SK-N-SH treated with all-trans-retinoic acid at 6 μM for 48 hours (cell line): ENCODE data around the gene C11orf68.
A peak's percentile ranks its signal among the peaks of the same experiment; 100 is the strongest.

ENCODE experiments used
- ATAC-seq: fragments of 200-7000 bp; cut with Tn5 transposase; 3 replicates; pipeline ENCODE4 v1.9.1; 2020; ENCODE audit warnings: mild to moderate bottlenecking, moderate library complexity
- ARNTL ChIP-seq: fragments of 450-650 bp; formaldehyde crosslinking; IDR thresholded peaks from 2 replicates; pipeline ENCODE4 v1.5.0; 2020; ENCODE audit warnings: low read depth, mild to moderate bottlenecking, moderate library complexity, borderline replicate concordance
- BACH2 ChIP-seq: fragments of 250-450 bp; sonication (Bioruptor Pico); IDR thresholded peaks from 2 replicates; pipeline ENCODE4 v1.9.0; 2021; ENCODE audit warnings: mild to moderate bottlenecking, borderline replicate concordance
- CREB5 ChIP-seq: fragments of 250-450 bp; sonication (Bioruptor Pico); IDR thresholded peaks from 2 replicates; pipeline ENCODE4 v1.5.1; 2020; ENCODE audit warnings: low read depth, mild to moderate bottlenecking, moderate library complexity
- CSDC2 ChIP-seq: fragments of 250-450 bp; sonication (Bioruptor Pico); IDR thresholded peaks from 2 replicates; pipeline ENCODE4 v1.5.0; 2020; ENCODE audit warnings: mild to moderate bottlenecking, moderate library complexity
- CSRNP3 ChIP-seq: fragments of 250-450 bp; sonication (Bioruptor Pico); IDR thresholded peaks from 2 replicates; pipeline ENCODE4 v1.5.1; 2021; ENCODE audit warnings: mild to moderate bottlenecking, moderate library complexity
- ESRRG ChIP-seq: fragments of 250-450 bp; sonication (Bioruptor Pico); IDR thresholded peaks from 2 replicates; pipeline ENCODE4 v1.6.1; 2021; ENCODE audit warnings: mild to moderate bottlenecking
- GLIS3 ChIP-seq: fragments of 250-450 bp; sonication (Bioruptor Pico); IDR thresholded peaks from 2 replicates; pipeline ENCODE4 v1.5.0; 2020; ENCODE audit warnings: mild to moderate bottlenecking, moderate library complexity
- ISL1 ChIP-seq: fragments of 250-450 bp; sonication (Bioruptor Pico); IDR thresholded peaks from 2 replicates; pipeline ENCODE4 v2.1.2; 2022; ENCODE audit warnings: mild to moderate bottlenecking, moderate library complexity
- OSR1 ChIP-seq: fragments of 250-450 bp; sonication (Bioruptor Pico); IDR thresholded peaks from 2 replicates; pipeline ENCODE4 v1.8.0; 2022; ENCODE audit warnings: moderate library complexity, mild to moderate bottlenecking, inconsistent platforms
- PATZ1 ChIP-seq: fragments of 250-450 bp; sonication (Bioruptor Pico); IDR thresholded peaks from 2 replicates; pipeline ENCODE4 v1.8.0; 2020; ENCODE audit warnings: mild to moderate bottlenecking, moderate library complexity, borderline replicate concordance
- POU6F1 ChIP-seq: fragments of 250-450 bp; sonication (Bioruptor Pico); IDR thresholded peaks from 2 replicates; pipeline ENCODE4 v1.8.0; 2021; ENCODE audit warnings: low read depth, mild to moderate bottlenecking, moderate library complexity, borderline replicate concordance
- PPARA ChIP-seq: fragments of 250-450 bp; sonication (Bioruptor Pico); IDR thresholded peaks from 2 replicates; pipeline ENCODE4 v1.5.0; 2020; ENCODE audit warnings: mild to moderate bottlenecking, borderline replicate concordance
- RARB ChIP-seq: fragments of 250-450 bp; sonication (Bioruptor Pico); IDR thresholded peaks from 2 replicates; pipeline ENCODE4 v1.8.0; 2021; ENCODE audit warnings: mild to moderate bottlenecking, moderate library complexity
- TCF4 ChIP-seq: fragments of 250-450 bp; sonication (Bioruptor Pico); IDR thresholded peaks from 2 replicates; pipeline ENCODE4 v1.8.0; 2021; ENCODE audit warnings: mild to moderate bottlenecking, moderate library complexity, borderline replicate concordance
- TOX ChIP-seq: fragments of 250-450 bp; sonication (Bioruptor Pico); IDR thresholded peaks from 2 replicates; pipeline ENCODE4 v1.8.0; 2021; ENCODE audit warnings: mild to moderate bottlenecking, moderate library complexity, borderline replicate concordance
- TSHZ2 ChIP-seq: fragments of 250-450 bp; sonication (Bioruptor Pico); IDR thresholded peaks from 2 replicates; pipeline ENCODE4 v1.5.0; 2020; ENCODE audit warnings: mild to moderate bottlenecking, moderate library complexity
- ZC3H10 ChIP-seq: fragments of 250-450 bp; sonication (Bioruptor Pico); IDR thresholded peaks from 2 replicates; pipeline ENCODE4 v1.5.1; 2021; ENCODE audit warnings: mild to moderate bottlenecking, moderate library complexity
- ZFP3 ChIP-seq: fragments of 250-450 bp; sonication (Bioruptor Pico); IDR thresholded peaks from 2 replicates; pipeline ENCODE4 v1.5.0; 2020; ENCODE audit warnings: mild to moderate bottlenecking, moderate library complexity
- ZFP30 ChIP-seq: fragments of 450-650 bp; formaldehyde crosslinking; IDR thresholded peaks from 2 replicates; pipeline ENCODE4 v1.5.0; 2022; ENCODE audit warnings: mild to moderate bottlenecking, moderate library complexity
- ZNF565 ChIP-seq: fragments of 450-650 bp; formaldehyde crosslinking; conservative IDR thresholded peaks from 2 replicates; pipeline ENCODE4 v1.5.0; 2020; ENCODE audit warnings: low read depth, mild to moderate bottlenecking, moderate library complexity
- ZNF70 ChIP-seq: fragments of 450-650 bp; formaldehyde crosslinking; IDR thresholded peaks from 2 replicates; pipeline ENCODE4 v1.5.0; 2020; ENCODE audit warnings: mild to moderate bottlenecking, moderate library complexity
- ZNF8 ChIP-seq: fragments of 450-650 bp; formaldehyde crosslinking; IDR thresholded peaks from 2 replicates; pipeline ENCODE4 v1.5.0; 2020; ENCODE audit warnings: mild to moderate bottlenecking, moderate library complexity

C11orf68 gene

GRCh38 chr11:65918211-65919140, at the start of gene C11orf68:
Gene C11orf68, minus strand, starts transcription at chr11:65919062. Its CDS starts 31 bp downstream, at chr11:65919031.
- TF ChIP-seq BACH2 (CRISPR knock-in tag), result no peak
- TF ChIP-seq PATZ1, result no peak
- no peak for TF ChIP-seq CSRNP3 (CRISPR knock-in tag)
- TF ChIP-seq TSHZ2 (CRISPR knock-in tag), result no peak
- no peak for TF ChIP-seq ZNF70 (CRISPR knock-in tag)
- TF ChIP-seq CREB5 (CRISPR knock-in tag), result no peak
- no peak for TF ChIP-seq ESRRG (CRISPR knock-in tag)
- TF ChIP-seq ISL1 (CRISPR knock-in tag), result no peak
- TF ChIP-seq TOX (CRISPR knock-in tag), result no peak
- no peak for TF ChIP-seq POU6F1 (CRISPR knock-in tag)
- ATAC-seq, result peak; percentile 2; the same call in 2 of the 3 replicates

- ATAC-seq, result no peak
- no peak for TF ChIP-seq GLIS3 (CRISPR knock-in tag)
- no peak for TF ChIP-seq OSR1 (CRISPR knock-in tag)
- TF ChIP-seq PATZ1, result no peak
- TF ChIP-seq TCF4 (CRISPR knock-in tag), result no peak
- no peak for TF ChIP-seq ESRRG (CRISPR knock-in tag)
- no peak for TF ChIP-seq ZNF8 (CRISPR knock-in tag)
- TF ChIP-seq ZFP30, result no peak
- no peak for TF ChIP-seq ISL1 (CRISPR knock-in tag)
- TF ChIP-seq ZNF70 (CRISPR knock-in tag), result no peak
- TF ChIP-seq ZC3H10 (CRISPR knock-in tag), result no peak
- no peak for TF ChIP-seq ZNF565 (CRISPR knock-in tag)
- TF ChIP-seq CSDC2 (CRISPR knock-in tag), result no peak
- TF ChIP-seq POU6F1 (CRISPR knock-in tag), result no peak
- no peak for TF ChIP-seq PPARA
- no peak for TF ChIP-seq RARB
- TF ChIP-seq ARNTL, result no peak
- no peak for TF ChIP-seq CREB5 (CRISPR knock-in tag)
- no peak for TF ChIP-seq TOX (CRISPR knock-in tag)
- TF ChIP-seq ZFP3 (CRISPR knock-in tag), result no peak
Measured at GRCh38 chr11:65967329-65967934, 48.6 kb upstream of the C11orf68 start.
